IPS-20b (cell line): ENCODE results near the gene NIP7.
A peak's percentile ranks its signal among the peaks of the same experiment; 100 is the strongest.

ENCODE experiments used
- H3K27ac ChIP-seq: one replicate; pipeline ENCODE4 v1.5.1; 2013; ENCODE audit warnings: low read length
- H3K27me3 ChIP-seq: 2 replicates; pipeline ENCODE4 v1.6.1; 2013; ENCODE audit warnings: mild to moderate bottlenecking, low read length, inconsistent platforms; ENCODE audit not compliant: insufficient read depth
- H3K36me3 ChIP-seq: 2 replicates; pipeline ENCODE4 v1.6.1; 2013; ENCODE audit warnings: low read depth, mild to moderate bottlenecking, inconsistent platforms, low read length, moderate library complexity; ENCODE audit not compliant: insufficient read depth
- H3K4me1 ChIP-seq: 2 replicates; pipeline ENCODE4 v1.6.1; 2013; ENCODE audit warnings: mild to moderate bottlenecking, control low read depth, inconsistent platforms, low read length, moderate library complexity; ENCODE audit not compliant: insufficient read depth
- H3K4me3 ChIP-seq: 2 replicates; pipeline ENCODE4 v1.5.1; 2013; ENCODE audit warnings: mild to moderate bottlenecking, low read length, inconsistent platforms
- H3K9ac ChIP-seq: 2 replicates; pipeline ENCODE4 v1.6.1; 2013; ENCODE audit warnings: low read depth, mild to moderate bottlenecking, inconsistent platforms, low read length, moderate library complexity
- H3K9me3 ChIP-seq: 2 replicates; pipeline ENCODE4 v1.6.1; 2013; ENCODE audit warnings: mild to moderate bottlenecking, low read depth, low read length, inconsistent platforms; ENCODE audit not compliant: insufficient read depth

Gene NIP7

GRCh38 chr16:69319826-69320739 is 19.5 kb upstream of the NIP7 start:
- Histone ChIP-seq H3K27me3 (no peaks in the 10 kb centered on the region), H3K4me1 (no peaks in the 10 kb centered on the region), H3K9ac (no peak overlapping the region), H3K36me3 (peaks cover 89% of the 10 kb centered on the region), H3K4me3 (no peak overlapping the region), H3K27ac (no peak overlapping the region), H3K9me3 (no peaks in the 10 kb centered on the region)

GRCh38 chr16:69320740-69321073 is 18.9 kb upstream of the NIP7 start:
- Histone ChIP-seq H3K27me3 (no peaks in the 10 kb centered on the region), H3K4me3 (no peak overlapping the region), H3K36me3 (peaks cover 87% of the 10 kb centered on the region), H3K27ac (no peak overlapping the region), H3K4me1 (no peaks in the 10 kb centered on the region), H3K9ac (no peak overlapping the region), H3K9me3 (no peaks in the 10 kb centered on the region)

GRCh38 chr16:69321080-69321479 is 18.5 kb upstream of the NIP7 start:
- peaks cover 89% of the 10 kb centered on the region for H3K36me3 ChIP-seq
- H3K27ac ChIP-seq, result no peak overlapping the region
- no peak overlapping the region for H3K4me3 ChIP-seq
- no peaks in the 10 kb centered on the region for H3K9me3 ChIP-seq
- no peak overlapping the region for H3K9ac ChIP-seq
- H3K27me3 ChIP-seq, result no peaks in the 10 kb centered on the region
- H3K4me1 ChIP-seq, result no peaks in the 10 kb centered on the region; the same call in 1 of the 2 replicates

GRCh38 chr16:69322343-69322742 is 17.2 kb upstream of the NIP7 start:
- peaks cover 90% of the 10 kb centered on the region for H3K36me3 ChIP-seq

GRCh38 chr16:69323415-69323814 is 16.2 kb upstream of the NIP7 start:
- no peak overlapping the region for H3K4me3 ChIP-seq
- H3K36me3 ChIP-seq, result peaks cover 94% of the 10 kb centered on the region
- H3K9me3 ChIP-seq, result no peaks in the 10 kb centered on the region
- H3K27me3 ChIP-seq, result no peaks in the 10 kb centered on the region
- no peak overlapping the region for H3K27ac ChIP-seq
- H3K4me1 ChIP-seq, result peaks cover 2% of the 10 kb centered on the region; the same call in 1 of the 2 replicates
- no peak overlapping the region for H3K9ac ChIP-seq

More at GRCh38 chr16:69322343-69322742, 17.2 kb upstream of the NIP7 start:
- H3K9ac ChIP-seq, result no peak overlapping the region
- no peaks in the 10 kb centered on the region for H3K9me3 ChIP-seq
- H3K4me1 ChIP-seq, result no peaks in the 10 kb centered on the region; the same call in 1 of the 2 replicates
- no peak overlapping the region for H3K4me3 ChIP-seq
- no peak overlapping the region for H3K27ac ChIP-seq
- H3K27me3 ChIP-seq, result no peaks in the 10 kb centered on the region

- Histone ChIP-seq H3K9me3 (no peaks in the 10 kb centered on the region), H3K27me3 (no peaks in the 10 kb centered on the region), H3K27ac (no peak overlapping the region), H3K9ac (no peak overlapping the region), H3K36me3 (peaks cover 94% of the 10 kb centered on the region), H3K4me1 (peaks cover 6% of the 10 kb centered on the region; the same call in 1 of the 2 replicates), H3K4me3 (no peak overlapping the region)
Observed at GRCh38 chr16:69324013-69324531, 15.5 kb upstream of the NIP7 start.

- Histone ChIP-seq H3K36me3 (peaks cover 87% of the 10 kb centered on the region), H3K4me1 (peaks cover 6% of the 10 kb centered on the region; the same call in 1 of the 2 replicates), H3K27ac (no peak overlapping the region), H3K9ac (no peak overlapping the region), H3K9me3 (no peaks in the 10 kb centered on the region), H3K4me3 (no peak overlapping the region), H3K27me3 (no peaks in the 10 kb centered on the region)
Observed at GRCh38 chr16:69324585-69325253, 14.9 kb upstream of the NIP7 start.

GRCh38 chr16:69325784-69326171 is 13.8 kb upstream of the NIP7 start:
- Histone ChIP-seq H3K27ac (no peak overlapping the region), H3K4me3 (no peak overlapping the region), H3K27me3 (no peaks in the 10 kb centered on the region), H3K9ac (no peak overlapping the region), H3K9me3 (no peaks in the 10 kb centered on the region), H3K36me3 (peaks cover 77% of the 10 kb centered on the region), H3K4me1 (peaks cover 6% of the 10 kb centered on the region; the same call in 1 of the 2 replicates)

GRCh38 chr16:69326172-69326873 is 13.2 kb upstream of the NIP7 start:
- H3K4me1 ChIP-seq, result peaks cover 6% of the 10 kb centered on the region; the same call in 1 of the 2 replicates
- no peak overlapping the region for H3K9ac ChIP-seq
- peaks cover 71% of the 10 kb centered on the region for H3K36me3 ChIP-seq
- H3K27me3 ChIP-seq, result no peaks in the 10 kb centered on the region
- H3K9me3 ChIP-seq, result no peaks in the 10 kb centered on the region
- H3K27ac ChIP-seq, result no peak overlapping the region
- no peak overlapping the region for H3K4me3 ChIP-seq

GRCh38 chr16:69327585-69328310 is 11.8 kb upstream of the NIP7 start:
- Histone ChIP-seq H3K27me3 (no peaks in the 10 kb centered on the region), H3K27ac (no peak overlapping the region), H3K4me1 (peaks cover 6% of the 10 kb centered on the region; the same call in 1 of the 2 replicates), H3K36me3 (peaks cover 68% of the 10 kb centered on the region), H3K4me3 (peak overlapping the region; percentile 75; the same call in 1 of the 2 replicates), H3K9ac (no peak overlapping the region), H3K9me3 (no peaks in the 10 kb centered on the region)

GRCh38 chr16:69328854-69329316 is 10.7 kb upstream of the NIP7 start:
- Histone ChIP-seq H3K9me3 (no peaks in the 10 kb centered on the region), H3K27ac (no peak overlapping the region), H3K27me3 (no peaks in the 10 kb centered on the region), H3K4me1 (peaks cover 6% of the 10 kb centered on the region; the same call in 1 of the 2 replicates), H3K4me3 (peak overlapping the region; percentile 75), H3K9ac (peak overlapping the region; percentile 76; the same call in 1 of the 2 replicates), H3K36me3 (peaks cover 70% of the 10 kb centered on the region)
